HEK293T (cell line): ENCODE measurements around the gene SLC38A1.

ENCODE experiments used
- ARNT ChIP-seq: fragments of 450-650 bp; IDR thresholded peaks from 2 replicates; pipeline ENCODE4 v1.6.1; 2017; ENCODE audit warnings: mild to moderate bottlenecking
- ELF4 ChIP-seq: fragments of 450-650 bp; IDR thresholded peaks from 2 replicates; pipeline ENCODE4 v1.6.1; 2017; ENCODE audit warnings: antibody characterized with exemption
- FOXA1 ChIP-seq: fragments of 450-650 bp; IDR thresholded peaks from 2 replicates; pipeline ENCODE4 v1.6.1; 2016; ENCODE audit warnings: mild to moderate bottlenecking
- FOXK2 ChIP-seq: fragments of 450-650 bp; IDR thresholded peaks from 2 replicates; pipeline ENCODE4 v1.6.1; 2016; ENCODE audit warnings: mild to moderate bottlenecking
- FOXM1 ChIP-seq: fragments of 450-650 bp; IDR thresholded peaks from 2 replicates; pipeline ENCODE4 v1.6.1; 2017; ENCODE audit warnings: mild to moderate bottlenecking, borderline replicate concordance
- HDGF ChIP-seq: fragments of 450-650 bp; IDR thresholded peaks from 2 replicates; pipeline ENCODE4 v1.6.1; 2017; ENCODE audit warnings: antibody characterized with exemption, borderline replicate concordance
- LEF1 ChIP-seq: fragments of 450-650 bp; IDR thresholded peaks from 2 replicates; pipeline ENCODE4 v1.6.1; 2017; ENCODE audit warnings: mild to moderate bottlenecking, borderline replicate concordance
- SP1 ChIP-seq: fragments of 450-650 bp; IDR thresholded peaks from 2 replicates; pipeline ENCODE4 v1.6.1; 2017
- SUZ12 ChIP-seq: fragments of 450-650 bp; IDR thresholded peaks from 2 replicates; pipeline ENCODE4 v1.6.1; 2016; ENCODE audit warnings: mild to moderate bottlenecking

DNA sequence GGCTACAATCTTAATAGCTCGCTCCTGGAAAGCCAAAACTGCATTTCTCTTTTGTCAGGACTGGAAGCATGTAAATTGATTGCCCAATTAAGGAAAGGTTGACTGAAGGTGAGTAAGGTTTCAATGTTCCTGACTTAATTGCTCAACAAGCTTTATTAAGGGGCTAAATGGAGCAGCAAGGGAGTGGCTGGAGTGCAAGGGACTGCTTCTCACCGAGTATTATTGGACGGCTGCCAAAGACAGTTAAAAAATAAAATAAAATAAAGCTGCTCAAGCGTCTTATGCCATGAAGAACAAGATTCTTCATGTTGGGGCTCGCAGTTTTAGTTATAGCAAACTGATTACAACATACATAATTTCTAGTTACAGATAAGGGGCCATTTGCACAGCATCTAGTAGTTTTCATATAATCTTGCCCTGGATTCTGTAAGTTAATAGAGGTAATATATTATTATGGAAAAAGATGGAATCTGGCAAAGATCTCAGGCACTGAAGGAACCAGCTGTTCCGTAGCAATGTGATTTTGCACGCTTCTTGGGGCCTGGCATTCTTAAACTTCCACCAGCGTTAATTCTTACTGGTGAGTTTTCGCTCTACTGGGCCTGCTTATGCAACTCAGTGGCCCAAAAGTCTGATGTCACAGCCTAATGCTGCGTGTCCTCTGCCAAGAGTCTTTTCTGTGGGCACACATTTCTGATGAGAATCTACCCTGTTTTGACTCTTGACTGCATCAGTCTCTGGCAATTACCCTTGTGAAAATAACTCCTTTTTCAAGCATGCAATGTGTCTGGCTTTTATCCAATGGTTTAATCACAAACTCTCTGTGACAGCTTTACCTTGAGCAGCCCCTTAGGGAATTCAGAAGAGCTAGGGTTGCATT lies 108.5 kb downstream of the SLC38A1 start:
- TF ChIP-seq SP1, result no peak
- no peak for TF ChIP-seq FOXA1
- TF ChIP-seq ELF4, result no peak
- TF ChIP-seq FOXM1, result no peak
- no peak for TF ChIP-seq FOXK2
- no peak for TF ChIP-seq LEF1
- no peak for TF ChIP-seq SUZ12
- TF ChIP-seq HDGF, result no peak
- TF ChIP-seq ARNT, result no peak
